ENCODE measurements around the gene PITX2. TPM values are rescaled to one million over a fixed set of nuclear protein-coding genes. Genes with fewer than 3 reads are reported as not detected.

PITX2 gene
- total RNA-seq, 2 donors from 2014 or later: 0.13 TPM; not detected in 1

GRCh38 chr4:110631584-110632505, 9.0 kb upstream of the PITX2 start:
- ATAC-seq (replicated peaks): peak; percentile 44
- Mint-ChIP-seq H3K36me3 (ENCODE audit: low read depth) (peaks cover 25% of the 10 kb centered on the region), H3K9me3 (peaks cover 8% of the 10 kb centered on the region), H3K4me1 (peaks cover 5% of the 10 kb centered on the region), H3K4me3 (peak overlapping the region; percentile 58), H3K27ac (no peak overlapping the region), H3K27me3 (peaks cover 60% of the 10 kb centered on the region)

GRCh38 chr4:110630688-110631402, 8.0 kb upstream of the PITX2 start:
- H3K4me1 Mint-ChIP-seq: peaks cover 5% of the 10 kb centered on the region
- no peak overlapping the region for H3K27ac Mint-ChIP-seq
- H3K27me3 Mint-ChIP-seq: peaks cover 66% of the 10 kb centered on the region
- H3K36me3 Mint-ChIP-seq (ENCODE audit: low read depth): peaks cover 25% of the 10 kb centered on the region
- H3K9me3 Mint-ChIP-seq: peaks cover 8% of the 10 kb centered on the region
- ATAC-seq (replicated peaks): no peak
- no peak overlapping the region for H3K4me3 Mint-ChIP-seq

GRCh38 chr4:110629780-110630687, 7.2 kb upstream of the PITX2 start:
- H3K27ac Mint-ChIP-seq: no peak overlapping the region
- H3K4me3 Mint-ChIP-seq: no peak overlapping the region
- H3K36me3 Mint-ChIP-seq (ENCODE audit: low read depth): peaks cover 31% of the 10 kb centered on the region
- H3K4me1 Mint-ChIP-seq: peaks cover 5% of the 10 kb centered on the region
- peaks cover 70% of the 10 kb centered on the region for H3K27me3 Mint-ChIP-seq
- ATAC-seq (replicated peaks): no peak
- H3K9me3 Mint-ChIP-seq: peaks cover 11% of the 10 kb centered on the region

- no peak for ATAC-seq (replicated peaks)
- no peak overlapping the region for H3K4me3 Mint-ChIP-seq
- peaks cover 71% of the 10 kb centered on the region for H3K27me3 Mint-ChIP-seq
- peaks cover 13% of the 10 kb centered on the region for H3K9me3 Mint-ChIP-seq
- H3K27ac Mint-ChIP-seq: no peak overlapping the region
- peaks cover 38% of the 10 kb centered on the region for H3K36me3 Mint-ChIP-seq (ENCODE audit: low read depth)
- peaks cover 5% of the 10 kb centered on the region for H3K4me1 Mint-ChIP-seq
Observed at GRCh38 chr4:110629214-110629754, 6.4 kb upstream of the PITX2 start.

- ATAC-seq (replicated peaks): no peak
- Mint-ChIP-seq H3K4me1 (peaks cover 5% of the 10 kb centered on the region), H3K27ac (no peak overlapping the region), H3K36me3 (ENCODE audit: low read depth) (peaks cover 38% of the 10 kb centered on the region), H3K27me3 (peaks cover 72% of the 10 kb centered on the region), H3K9me3 (peaks cover 13% of the 10 kb centered on the region), H3K4me3 (no peak overlapping the region)
Observed at GRCh38 chr4:110628663-110629213, 5.9 kb upstream of the PITX2 start.

- Mint-ChIP-seq H3K36me3 (ENCODE audit: low read depth) (peaks cover 38% of the 10 kb centered on the region), H3K9me3 (peaks cover 13% of the 10 kb centered on the region), H3K27ac (no peak overlapping the region), H3K27me3 (peaks cover 72% of the 10 kb centered on the region), H3K4me1 (peaks cover 5% of the 10 kb centered on the region), H3K4me3 (no peak overlapping the region)
- ATAC-seq (replicated peaks): no peak
Observed at GRCh38 chr4:110627977-110628662, 5.2 kb upstream of the PITX2 start.

- H3K27me3 Mint-ChIP-seq: peaks cover 72% of the 10 kb centered on the region
Observed at GRCh38 chr4:110626532-110627153, 3.8 kb upstream of the PITX2 start.

GRCh38 chr4:110625576-110626257, 2.8 kb upstream of the PITX2 start:
- H3K4me3 Mint-ChIP-seq: no peak overlapping the region
- peaks cover 68% of the 10 kb centered on the region for H3K27me3 Mint-ChIP-seq
- peaks cover 13% of the 10 kb centered on the region for H3K9me3 Mint-ChIP-seq
- H3K4me1 Mint-ChIP-seq: no peaks in the 10 kb centered on the region
- peaks cover 28% of the 10 kb centered on the region for H3K36me3 Mint-ChIP-seq (ENCODE audit: low read depth)
- H3K27ac Mint-ChIP-seq: no peak overlapping the region
- no peak for ATAC-seq (replicated peaks)

More at GRCh38 chr4:110626532-110627153, 3.8 kb upstream of the PITX2 start:
- no peak overlapping the region for H3K4me3 Mint-ChIP-seq
- no peaks in the 10 kb centered on the region for H3K4me1 Mint-ChIP-seq
- peaks cover 13% of the 10 kb centered on the region for H3K9me3 Mint-ChIP-seq
- H3K27ac Mint-ChIP-seq: no peak overlapping the region
- H3K36me3 Mint-ChIP-seq (ENCODE audit: low read depth): peaks cover 33% of the 10 kb centered on the region
- no peak for ATAC-seq (replicated peaks)

- H3K4me3 Mint-ChIP-seq: no peak overlapping the region
- peaks cover 13% of the 10 kb centered on the region for H3K9me3 Mint-ChIP-seq
- no peaks in the 10 kb centered on the region for H3K4me1 Mint-ChIP-seq
- no peak overlapping the region for H3K27ac Mint-ChIP-seq
- ATAC-seq (replicated peaks): no peak
- H3K27me3 Mint-ChIP-seq: peaks cover 68% of the 10 kb centered on the region
- H3K36me3 Mint-ChIP-seq (ENCODE audit: low read depth): peaks cover 27% of the 10 kb centered on the region
Observed at GRCh38 chr4:110624904-110625494, 2.1 kb upstream of the PITX2 start.

- H3K4me1 Mint-ChIP-seq: peaks cover 4% of the 10 kb centered on the region
- peaks cover 13% of the 10 kb centered on the region for H3K9me3 Mint-ChIP-seq
- no peak overlapping the region for H3K4me3 Mint-ChIP-seq
- H3K36me3 Mint-ChIP-seq (ENCODE audit: low read depth): peaks cover 33% of the 10 kb centered on the region
- ATAC-seq (replicated peaks): no peak
- no peak overlapping the region for H3K27ac Mint-ChIP-seq
- H3K27me3 Mint-ChIP-seq: peaks cover 71% of the 10 kb centered on the region
Observed at GRCh38 chr4:110624398-110624780, 1.5 kb upstream of the PITX2 start.

- H3K27me3 Mint-ChIP-seq: peaks cover 71% of the 10 kb centered on the region
- no peak overlapping the region for H3K27ac Mint-ChIP-seq
- H3K4me3 Mint-ChIP-seq: peak overlapping the region; percentile 54
- H3K9me3 Mint-ChIP-seq: peaks cover 13% of the 10 kb centered on the region
- peaks cover 5% of the 10 kb centered on the region for H3K4me1 Mint-ChIP-seq
- ATAC-seq (replicated peaks): no peak
- H3K36me3 Mint-ChIP-seq (ENCODE audit: low read depth): peaks cover 34% of the 10 kb centered on the region
Observed at GRCh38 chr4:110623718-110624397, 981 bp upstream of the PITX2 start.

Measured in activated T-helper 17 cell treated with anti-CD3 and anti-CD28 coated beads, Interleukin-2, amount 50 U/mL, for 72 hours (primary cell).